Caco-2 (cell line): Measurements from ENCODE around the gene KCNQ1OT1. TPM values are rescaled to one million over a fixed set of nuclear protein-coding genes. Genes with fewer than 3 reads are reported as not detected.

ENCODE experiments used
- Bru-seq: library from RNA; stranded (reverse); fragments of 400-500 nt; gene quantifications from one replicate; lab custom pipeline; 2021; lab: Mats Ljungman, UMichigan
- BruChase-seq, 2 experiments: library from RNA; stranded (reverse); fragments of 400-500 nt; gene quantifications; one replicate each; lab custom pipeline; 2021; lab: Mats Ljungman, UMichigan
- BruUV-seq: library from RNA; stranded (reverse); fragments of 400-500 nt; replicated peaks from 2 replicates; lab custom pipeline; 2021; lab: Mats Ljungman, UMichigan
- CTCF ChIA-PET: fragments of 300-600 bp; sonication (Branson Sonifier 250); formaldehyde crosslinking; loops from one replicate; lab custom pipeline; 2022; ENCODE audit warnings: antibody characterized with exemption; lab: Charles Lee
- POLR2A ChIA-PET: fragments of 300-600 bp; sonication (Branson Sonifier 250); formaldehyde crosslinking; loops from one replicate; lab custom pipeline; 2022; ENCODE audit warnings: antibody characterized with exemption; lab: Charles Lee
- DNase-seq, 2 experiments: peaks; one replicate each; pipeline versions ENCODE4 v3.0.0 to v3.0.0-alpha.2; 2020 to 2022
- H3K27me3 ChIP-seq: replicated peaks from 2 replicates; pipeline ENCODE4 v1.6.0; 2011; ENCODE audit warnings: low read length; ENCODE audit not compliant: control insufficient read depth, insufficient read depth
- H3K36me3 ChIP-seq: 2 replicates; pipeline ENCODE4 v1.5.1; 2011; ENCODE audit warnings: low read length; ENCODE audit not compliant: control insufficient read depth, insufficient read depth
- H3K4me1 ChIP-seq: fragments of 250-450 bp; sonication (Bioruptor Pico); 2 replicates; pipeline ENCODE4 v1.5.1; 2020; ENCODE audit warnings: mild to moderate bottlenecking
- H3K4me3 ChIP-seq: 2 replicates; pipeline ENCODE4 v1.5.1; 2011; ENCODE audit warnings: low read depth, mild to moderate bottlenecking, control low read depth, low read length
- H3K9me3 ChIP-seq: fragments of 250-450 bp; sonication (Bioruptor Pico); 2 replicates; pipeline ENCODE4 v1.5.1; 2020; ENCODE audit warnings: mild to moderate bottlenecking, moderate library complexity
- H3K27ac Mint-ChIP-seq: one replicate; pipeline ENCODE4 v1.8.0; 2022; ENCODE audit warnings: mixed read lengths; ENCODE audit not compliant: unreplicated experiment
- H3K27me3 Mint-ChIP-seq: one replicate; pipeline ENCODE4 v1.8.0; 2022; ENCODE audit warnings: mixed read lengths; ENCODE audit not compliant: insufficient read depth, unreplicated experiment
- H3K36me3 Mint-ChIP-seq: one replicate; pipeline ENCODE4 v1.8.0; 2022; ENCODE audit warnings: mild to moderate bottlenecking, mixed read lengths; ENCODE audit not compliant: insufficient read depth, unreplicated experiment
- H3K4me1 Mint-ChIP-seq: one replicate; pipeline ENCODE4 v1.8.0; 2022; ENCODE audit warnings: low read depth, mixed read lengths; ENCODE audit not compliant: unreplicated experiment
- H3K4me3 Mint-ChIP-seq: one replicate; pipeline ENCODE4 v1.8.0; 2022; ENCODE audit warnings: mild to moderate bottlenecking, moderate library complexity, mixed read lengths; ENCODE audit not compliant: unreplicated experiment
- H3K9me3 Mint-ChIP-seq: one replicate; pipeline ENCODE4 v1.8.0; 2022; ENCODE audit warnings: mixed read lengths; ENCODE audit not compliant: unreplicated experiment
- CTCF ChIP-seq, 2 experiments: fragments of 200-600 bp in 1 of 2; IDR thresholded peaks; 1 replicate in 1 of 2; 2 replicates in 1 of 2; pipeline versions ENCODE4 v1.5.1 to v1.8.0; 2011 to 2022; ENCODE audit warnings: antibody characterized with exemption in 1 of 2, control low read depth in 1 of 2, inconsistent platforms in 1 of 2, low read depth in 1 of 2, low read length in 1 of 2, mild to moderate bottlenecking in 1 of 2, moderate library complexity in 1 of 2; ENCODE audit not compliant: insufficient read depth in 1 of 2, severe bottlenecking in 1 of 2, unreplicated experiment in 1 of 2
- intact Hi-C: fragments of 100-400 bp; cut with micrococcal nuclease; formaldehyde crosslinking; loops from one replicate; pipeline ENCODE4 v1.10.0; 2022; ENCODE audit not compliant: unreplicated experiment
- long read RNA-seq: library from polyadenylated mRNA; stranded (forward); transcript quantifications from one replicate; pipeline ENCODE4 v2.0.0, GENCODE V29; 2022
- total RNA-seq: library from RNA; stranded (reverse); gene quantifications from 2 replicates; pipeline ENCODE4 v1.2.3, GENCODE V29; 2022

The KCNQ1OT1 gene
- 7.5 and 8.2 TPM in 2 replicates for total RNA-seq
- Bru-seq, nascent RNA = percentile 90 among the genes with signal in this experiment
- BruChase-seq, experiment 1, labeled RNA remaining after a 2-hour chase = percentile 96 among the genes with signal in this experiment
- BruChase-seq, experiment 2, labeled RNA remaining after a 6-hour chase = percentile 85 among the genes with signal in this experiment
- long read RNA-seq, full-length matches to known transcripts = 8 of 9 reads
- long read RNA-seq, partial matches to known transcripts = 0 of 9 reads
- long read RNA-seq, other reads (novel, unspliced or antisense) = 1 of 9 reads

DNA sequence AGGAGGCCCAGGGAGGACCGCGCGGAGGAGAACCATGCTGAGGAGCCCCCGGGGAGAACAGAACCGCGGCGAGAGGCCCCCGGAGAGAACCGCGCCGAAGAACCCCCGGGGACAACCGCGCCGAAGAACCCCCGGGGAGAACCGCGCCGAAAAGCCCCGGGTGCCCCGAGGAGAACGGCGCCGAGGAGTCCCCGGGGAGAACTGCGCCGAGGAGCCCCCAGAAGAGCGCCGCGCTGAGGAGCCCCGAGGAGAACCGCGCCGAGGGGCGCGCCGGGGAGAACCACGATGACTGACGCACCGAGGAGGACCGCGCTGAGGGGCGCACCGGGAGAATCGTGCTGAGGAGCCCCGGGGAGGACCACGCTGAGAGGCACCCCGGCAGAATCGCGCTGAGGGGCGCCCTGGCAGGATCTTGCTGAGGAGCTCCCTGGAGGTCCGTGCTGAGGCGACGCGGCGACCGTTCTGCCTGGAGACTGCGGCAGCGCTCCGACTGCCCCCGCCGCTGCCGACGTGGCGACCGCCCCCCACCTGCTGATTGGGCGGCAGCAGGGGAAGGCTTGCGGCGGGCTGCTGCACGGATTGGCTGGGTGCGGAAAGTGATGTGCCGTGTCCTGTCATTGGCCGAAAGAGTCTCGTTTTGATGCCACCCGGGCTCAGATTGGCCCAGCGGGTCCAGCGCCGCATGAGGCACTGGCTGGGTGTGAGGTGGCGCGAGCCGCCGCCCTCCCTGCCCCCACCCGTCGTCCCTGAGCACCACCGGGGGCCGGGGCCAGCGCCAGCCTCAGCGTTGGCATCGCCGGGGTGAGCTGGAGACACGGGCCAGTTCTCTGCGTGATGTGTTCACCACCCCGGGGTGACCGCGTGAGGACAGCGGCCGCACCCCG lies at the start of gene KCNQ1OT1:
KCNQ1OT1 (minus strand) TSS at position 464 of the 884 bp plus-strand sequence.
- intact Hi-C loops = loop anchor here (2.0 to 5.0 kb wide), 4 partner anchors 25 to 185 kb away; partner anchors contain the start of gene CDKN1C
- peak within 1 kb of the TSS; percentile 90 for H3K27ac Mint-ChIP-seq
- Histone ChIP-seq H3K4me1 (peaks cover 30% of the 10 kb centered on the region), H3K36me3 (0 out of 2 replicates have a peak, but pooled peaks cover 1% of the 10 kb centered on the region), H3K9me3 (no peaks in the 10 kb centered on the region), H3K27me3 (no peaks in the 10 kb centered on the region), H3K4me3 (peak within 1 kb of the TSS; percentile 92)
- H3K4me1 Mint-ChIP-seq = peaks cover 15% of the 10 kb centered on the region
- DNase-seq = peak; percentile 97
- peaks cover 43% of the 10 kb centered on the region for H3K36me3 Mint-ChIP-seq
- ChIA-PET POLR2A (interaction anchor here (0.6 to 1.4 kb wide), 9 partner anchors 9 to 292 kb away, joined by 3 to 11 read pairs (median 4); partner anchors contain the start of genes CDKN1C and NAP1L4), CTCF (interaction anchor here (0.8 to 1.0 kb wide), 2 partner anchors 188 to 192 kb away, joined by 5 to 7 read pairs; no protein-coding TSS in a partner anchor)
- H3K9me3 Mint-ChIP-seq = no peaks in the 10 kb centered on the region
- TF ChIP-seq CTCF (IDR thresholded peaks at IDR 0.05; ENCODE audit: insufficient read depth in 1 of 2, low read depth in 1 of 2, low read length in 1 of 2, severe bottlenecking in 1 of 2, unreplicated experiment in 1 of 2) = no peak
- no peaks in the 10 kb centered on the region for H3K27me3 Mint-ChIP-seq
- H3K4me3 Mint-ChIP-seq = peak within 1 kb of the TSS; percentile 84
- no TSS peak for BruUV-seq

- no peak overlapping the region for H3K27ac Mint-ChIP-seq
- BruUV-seq = no TSS peak
- DNase-seq = peak in 1 of 2 experiments; percentile 23
- Histone ChIP-seq H3K36me3 (no peaks in the 10 kb centered on the region), H3K27me3 (no peaks in the 10 kb centered on the region), H3K4me3 (no peak overlapping the region), H3K9me3 (no peaks in the 10 kb centered on the region; the same call in 1 of the 2 replicates), H3K4me1 (peaks cover 5% of the 10 kb centered on the region; the same call in 1 of the 2 replicates)
- H3K27me3 Mint-ChIP-seq = no peaks in the 10 kb centered on the region
- CTCF ChIA-PET = no interaction called here
- POLR2A ChIA-PET = no interaction called here
- intact Hi-C loops = no loop called here
- no peaks in the 10 kb centered on the region for H3K4me1 Mint-ChIP-seq
- H3K9me3 Mint-ChIP-seq = no peaks in the 10 kb centered on the region
- no peak for TF ChIP-seq CTCF (IDR thresholded peaks at IDR 0.05; ENCODE audit: insufficient read depth in 1 of 2, low read depth in 1 of 2, low read length in 1 of 2, severe bottlenecking in 1 of 2, unreplicated experiment in 1 of 2)
- no peaks in the 10 kb centered on the region for H3K36me3 Mint-ChIP-seq
- H3K4me3 Mint-ChIP-seq = no peak overlapping the region
Measured at GRCh38 chr11:2748814-2749554, 49.2 kb upstream of the KCNQ1OT1 start.
